Measurements from ENCODE around the gene OPA3. TPM values are rescaled to one million over a fixed set of nuclear protein-coding genes. Genes with fewer than 3 reads are reported as not detected.

OPA3 gene
- polyA plus RNA-seq, 3 donors = 4.4 to 6.9 (median 5.6) TPM

DNA sequence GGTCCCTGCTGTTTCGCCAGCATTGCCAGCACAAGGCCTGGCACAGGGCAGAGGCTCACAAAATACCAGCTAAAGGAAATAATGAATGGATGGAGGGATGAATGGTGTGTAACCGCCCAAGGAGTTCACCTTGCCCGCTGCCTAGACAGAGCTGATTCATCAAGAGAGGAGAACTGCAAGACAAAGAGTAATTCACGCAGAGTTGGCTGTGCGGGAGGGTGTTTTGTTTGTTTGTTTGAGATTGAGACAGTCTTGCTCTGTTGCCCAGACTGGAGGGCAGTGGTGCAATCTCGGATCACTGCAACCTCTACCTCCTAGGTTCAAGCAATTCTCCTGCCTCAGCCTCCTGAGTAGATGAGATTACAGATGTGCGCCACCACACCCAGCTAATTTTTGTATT lies 3.0 kb downstream of the OPA3 start:
- peaks cover 21% of the 10 kb centered on the region for H3K79me2 ChIP-seq (ENCODE audit: insufficient read depth, low read length)
- H3K36me3 ChIP-seq (replicated peaks in 1 of 2; ENCODE audit: control insufficient read depth in 1 of 2, insufficient read depth in 2 of 2, low read length in 2 of 2) = no peaks in the 10 kb centered on the region
- WGBS (ENCODE audit: insufficient coverage) = 90% methylated on average over 5 of the region's 7 CpGs
- peaks cover 12 to 16% of the 10 kb centered on the region in 2 donors for H3K4me1 ChIP-seq (ENCODE audit: control insufficient read depth in 1 of 2, insufficient read depth in 2 of 2, low read length in 2 of 2)
- H3K9ac ChIP-seq (ENCODE audit: insufficient read depth, low read length, poor library complexity, severe bottlenecking) = no peak overlapping the region
- peaks cover 8% of the 10 kb centered on the region for H3K4me1 Mint-ChIP-seq
- no peak overlapping the region for H3K4me2 ChIP-seq (replicated peaks; ENCODE audit: extremely low read depth, low read length, poor library complexity, severe bottlenecking)
- H3K27me3 ChIP-seq (ENCODE audit: control insufficient read depth in 2 of 2, insufficient read depth in 2 of 2, low read length in 2 of 2) = no peaks in the 10 kb centered on the region
- H4K20me1 ChIP-seq (ENCODE audit: insufficient read depth, low read length) = no peaks in the 10 kb centered on the region
- H3K27ac ChIP-seq (ENCODE audit: low read depth in 1 of 2, low read length in 2 of 2) = no peak overlapping the region
- H3K4me3 ChIP-seq (replicated peaks in 1 of 3; ENCODE audit: low read depth in 2 of 3, low read length in 3 of 3) = no peak overlapping the region
- H3K9me3 ChIP-seq (replicated peaks in 1 of 2; ENCODE audit: control insufficient read depth in 1 of 2, insufficient read depth in 1 of 2, low read length in 2 of 2) = no peaks in the 10 kb centered on the region
- intact Hi-C loops (cut with micrococcal nuclease) = loop anchor here (5.0 to 10.0 kb wide), 3 partner anchors 57 to 74 kb away; partner anchors contain the start of gene VASP (in 1 of the 2)
- H3K9me3 Mint-ChIP-seq = peaks cover 0 to 1% (median 0%) of the 10 kb centered on the region in 7 donors
- H3K27me3 Mint-ChIP-seq (ENCODE audit: low read depth in 3 of 3) = peaks cover 0 to 1% (median 0%) of the 10 kb centered on the region in 3 donors
- peaks cover 12 to 14% of the 10 kb centered on the region in 2 donors for H3K36me3 Mint-ChIP-seq
- TF ChIP-seq, protein P1, sequence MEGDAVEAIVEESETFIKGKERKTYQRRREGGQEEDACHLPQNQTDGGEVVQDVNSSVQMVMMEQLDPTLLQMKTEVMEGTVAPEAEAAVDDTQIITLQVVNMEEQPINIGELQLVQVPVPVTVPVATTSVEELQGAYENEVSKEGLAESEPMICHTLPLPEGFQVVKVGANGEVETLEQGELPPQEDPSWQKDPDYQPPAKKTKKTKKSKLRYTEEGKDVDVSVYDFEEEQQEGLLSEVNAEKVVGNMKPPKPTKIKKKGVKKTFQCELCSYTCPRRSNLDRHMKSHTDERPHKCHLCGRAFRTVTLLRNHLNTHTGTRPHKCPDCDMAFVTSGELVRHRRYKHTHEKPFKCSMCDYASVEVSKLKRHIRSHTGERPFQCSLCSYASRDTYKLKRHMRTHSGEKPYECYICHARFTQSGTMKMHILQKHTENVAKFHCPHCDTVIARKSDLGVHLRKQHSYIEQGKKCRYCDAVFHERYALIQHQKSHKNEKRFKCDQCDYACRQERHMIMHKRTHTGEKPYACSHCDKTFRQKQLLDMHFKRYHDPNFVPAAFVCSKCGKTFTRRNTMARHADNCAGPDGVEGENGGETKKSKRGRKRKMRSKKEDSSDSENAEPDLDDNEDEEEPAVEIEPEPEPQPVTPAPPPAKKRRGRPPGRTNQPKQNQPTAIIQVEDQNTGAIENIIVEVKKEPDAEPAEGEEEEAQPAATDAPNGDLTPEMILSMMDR (IDR thresholded peaks at IDR 0.05) = no peak
- no peak for DNase-seq
- peak overlapping the region in 3 of 7 donors; percentile 8 to 79 (median 15) for H3K27ac Mint-ChIP-seq
- no peak overlapping the region for H2AFZ ChIP-seq (ENCODE audit: insufficient read depth, low read depth, low read length, poor library complexity, severe bottlenecking)
- no peak overlapping the region for H3K4me3 Mint-ChIP-seq

DNA sequence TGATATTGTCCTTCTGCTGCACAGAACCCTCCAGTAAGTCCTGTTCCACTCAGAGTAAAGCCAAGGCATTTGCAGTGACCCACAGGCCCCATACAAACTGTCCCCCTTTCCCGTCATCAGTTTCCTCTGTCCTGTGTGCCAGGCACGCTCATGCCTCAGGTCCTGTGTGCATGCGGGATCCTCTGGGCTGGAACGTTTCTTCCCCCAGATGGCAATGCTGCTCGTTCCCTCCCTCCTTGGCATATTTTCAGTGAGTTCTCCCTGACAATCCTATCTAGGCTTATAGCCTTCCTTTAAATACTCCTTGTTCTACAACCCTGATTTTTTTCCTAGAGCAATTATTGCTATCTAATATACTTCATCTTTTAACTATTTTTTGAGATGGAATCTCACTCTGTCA lies 5.7 kb downstream of the OPA3 start:
- Histone ChIP-seq H3K27me3 (ENCODE audit: control insufficient read depth in 2 of 2, insufficient read depth in 2 of 2, low read length in 2 of 2) (no peaks in the 10 kb centered on the region), H4K20me1 (ENCODE audit: insufficient read depth, low read length) (peaks cover 9% of the 10 kb centered on the region), H3K9ac (ENCODE audit: insufficient read depth, low read length, poor library complexity, severe bottlenecking) (no peak overlapping the region), H3K4me2 (replicated peaks; ENCODE audit: extremely low read depth, low read length, poor library complexity, severe bottlenecking) (no peak overlapping the region), H2AFZ (ENCODE audit: insufficient read depth, low read depth, low read length, poor library complexity, severe bottlenecking) (no peak overlapping the region), H3K36me3 (replicated peaks in 1 of 2; ENCODE audit: control insufficient read depth in 1 of 2, insufficient read depth in 2 of 2, low read length in 2 of 2) (no peaks in the 10 kb centered on the region), H3K79me2 (ENCODE audit: insufficient read depth, low read length) (peaks cover 19% of the 10 kb centered on the region), H3K4me1 (ENCODE audit: control insufficient read depth in 1 of 2, insufficient read depth in 2 of 2, low read length in 2 of 2) (peaks cover 5 to 6% of the 10 kb centered on the region in 2 donors), H3K4me3 (replicated peaks in 1 of 3; ENCODE audit: low read depth in 2 of 3, low read length in 3 of 3) (no peak overlapping the region), H3K9me3 (replicated peaks in 1 of 2; ENCODE audit: control insufficient read depth in 1 of 2, insufficient read depth in 1 of 2, low read length in 2 of 2) (no peaks in the 10 kb centered on the region), H3K27ac (ENCODE audit: low read depth in 1 of 2, low read length in 2 of 2) (no peak overlapping the region)
- intact Hi-C loops (cut with micrococcal nuclease) = no loop called here
- TF ChIP-seq, protein P1 (IDR thresholded peaks at IDR 0.05) = no peak
- DNase-seq = no peak
- peaks cover 0 to 3% (median 0%) of the 10 kb centered on the region in 7 donors for H3K9me3 Mint-ChIP-seq
- H3K27me3 Mint-ChIP-seq (ENCODE audit: low read depth in 3 of 3) = peaks cover 0 to 1% (median 0%) of the 10 kb centered on the region in 3 donors
- peaks cover under 1% of the 10 kb centered on the region for H3K4me1 Mint-ChIP-seq
- H3K4me3 Mint-ChIP-seq = no peak overlapping the region
- peaks cover 14 to 19% of the 10 kb centered on the region in 2 donors for H3K36me3 Mint-ChIP-seq
- no peak overlapping the region for H3K27ac Mint-ChIP-seq
- WGBS (ENCODE audit: insufficient coverage) = 96% methylated on average over 5 of the region's 5 CpGs

Measured in CD14-positive monocyte (primary cell).